PFSK-1 (cell line): ENCODE results near the gene DNAJB11.

Source experiments
- FOXP2 ChIP-seq: optimal IDR thresholded peaks from 2 replicates; pipeline ENCODE3; 2011; ENCODE audit warnings: borderline replicate concordance, control low read depth, inconsistent platforms; ENCODE audit not compliant: insufficient read depth; ENCODE audit errors: extremely low read length, extremely low read depth
- POLR2AphosphoS5 ChIP-seq: IDR thresholded peaks from 2 replicates; pipeline ENCODE4 v1.6.1; 2012; ENCODE audit warnings: low read depth, mild to moderate bottlenecking, control low read depth, low read length, moderate library complexity
- REST ChIP-seq, 2 experiments: IDR thresholded peaks; 2 replicates each; pipeline versions ENCODE4 v1.6.1 to v1.8.0; 2011 to 2012; ENCODE audit warnings: low read depth in 2 of 2, low read length in 2 of 2, control low read depth in 1 of 2, inconsistent platforms in 1 of 2, mild to moderate bottlenecking in 1 of 2, moderate library complexity in 1 of 2; ENCODE audit not compliant: insufficient read depth in 1 of 2

- TF ChIP-seq FOXP2 (no peak), REST (IDR thresholded peaks at IDR 0.05; ENCODE audit: insufficient read depth in 1 of 2, low read depth in 2 of 2, low read length in 2 of 2) (no peak), POLR2AphosphoS5 (no peak)
Observed at GRCh38 chr3:186600896-186601295, 30.4 kb downstream of the DNAJB11 start.
